ENCODE measurements around the gene ICA1.

Gene ICA1

DNA sequence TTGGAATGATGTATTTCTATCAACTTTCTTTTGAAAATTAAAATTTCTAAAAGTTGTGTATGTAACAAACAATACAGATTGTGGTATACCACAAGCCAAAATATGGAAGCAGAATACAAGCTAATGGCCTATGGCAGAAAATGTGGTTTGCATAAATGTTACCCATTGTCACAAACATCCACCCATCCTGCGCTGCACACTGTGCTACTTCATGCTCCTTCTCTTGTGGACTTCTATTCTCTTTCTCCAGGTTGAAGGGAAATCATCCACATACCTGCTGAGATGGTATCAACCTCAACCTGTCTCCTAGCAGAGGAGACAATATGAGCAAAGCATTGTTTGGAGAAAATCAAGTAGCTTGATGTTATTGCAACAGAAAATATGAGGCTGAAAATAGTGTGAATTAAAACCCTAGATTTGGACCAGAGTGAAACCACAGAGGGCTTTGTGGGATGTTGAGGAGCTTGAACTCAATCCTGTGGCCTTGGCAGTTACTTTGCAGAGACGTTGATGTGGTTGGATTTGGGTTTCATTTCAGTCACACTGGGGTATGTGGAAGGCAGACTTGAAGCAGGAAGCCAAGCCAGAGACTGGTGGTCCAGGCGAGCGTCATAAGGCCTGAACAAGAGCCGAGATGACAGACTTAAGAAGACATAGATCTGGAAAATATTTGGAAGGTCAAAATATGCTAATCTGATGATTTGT is 63.8 kb downstream of the ICA1 start:
- no peak for ATAC-seq

DNA sequence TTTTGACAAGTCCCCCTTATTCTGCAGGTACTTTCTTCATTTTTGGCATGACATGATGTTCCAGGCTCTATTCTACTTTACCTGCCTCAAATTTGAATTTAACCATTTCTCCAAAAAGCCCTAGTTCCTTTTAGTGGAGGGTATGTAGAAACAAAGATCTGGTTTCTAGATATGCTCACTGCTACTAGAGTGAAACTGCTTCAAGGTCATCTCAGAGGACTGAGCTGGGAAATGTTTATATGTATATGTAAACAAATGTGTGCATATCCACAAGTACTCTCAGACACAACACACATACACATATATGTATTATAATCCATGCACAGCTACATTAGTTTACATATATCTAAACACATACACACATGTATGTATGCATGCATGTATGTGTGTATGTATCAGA is 69.1 kb downstream of the ICA1 start:
- no peak for ATAC-seq

DNA sequence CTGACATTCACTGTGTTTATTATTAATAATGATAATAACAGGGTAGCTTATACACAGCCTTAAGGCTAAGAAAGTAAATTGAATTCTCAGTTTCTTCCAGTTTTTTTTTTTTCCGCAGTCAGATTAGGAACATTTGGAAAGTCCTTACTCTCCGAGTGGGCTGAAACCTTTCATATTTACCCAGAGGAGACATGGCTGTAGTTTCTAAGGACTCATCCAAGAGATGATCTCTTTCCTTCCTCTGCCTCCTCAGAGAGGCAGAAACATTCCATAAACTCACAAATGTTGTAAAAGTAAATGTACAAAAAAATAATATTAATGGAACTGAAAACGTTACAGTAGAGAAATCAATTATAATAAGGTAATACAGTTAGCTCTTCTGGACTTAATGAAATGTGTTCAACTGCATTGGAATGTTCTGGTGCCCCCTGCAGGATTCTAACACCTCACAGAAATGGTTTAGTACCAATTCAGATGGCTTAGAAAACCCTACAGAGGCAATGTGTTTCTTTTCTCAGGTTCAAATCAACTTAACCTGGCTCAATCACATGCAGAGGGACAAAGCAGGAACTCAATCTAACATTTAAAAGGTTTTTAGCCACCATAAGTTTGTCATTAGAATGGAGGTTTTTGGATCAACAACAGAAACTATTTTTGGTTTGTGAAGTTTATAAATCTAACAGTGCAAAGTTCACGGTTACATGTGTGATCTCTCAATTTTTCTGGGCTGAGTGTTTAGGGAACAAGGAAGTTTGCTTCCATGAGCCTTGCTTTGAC is 71.7 kb downstream of the ICA1 start:
- peak; percentile 56 to 77 for ATAC-seq

DNA sequence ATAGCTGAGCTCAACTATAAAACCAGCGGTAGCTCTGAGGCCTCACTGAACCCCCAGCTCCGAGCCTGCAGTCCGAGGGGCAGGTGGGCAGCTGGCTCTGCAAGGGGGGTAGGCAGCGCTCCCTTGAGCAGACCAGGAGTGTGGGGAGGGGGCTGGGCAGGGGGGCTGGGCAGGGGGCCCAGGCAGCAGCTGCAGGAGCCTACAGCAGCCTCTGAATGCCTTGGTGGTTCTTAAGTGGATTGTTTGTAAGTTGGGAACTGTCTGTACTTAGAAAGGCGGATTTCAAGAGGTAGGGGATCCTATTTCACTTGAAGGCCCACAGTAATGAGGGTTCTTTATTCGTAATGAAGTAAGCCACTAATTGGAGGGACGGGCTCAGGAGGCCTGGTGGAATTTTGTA is 72.3 kb downstream of the ICA1 start:
- no peak for ATAC-seq

DNA sequence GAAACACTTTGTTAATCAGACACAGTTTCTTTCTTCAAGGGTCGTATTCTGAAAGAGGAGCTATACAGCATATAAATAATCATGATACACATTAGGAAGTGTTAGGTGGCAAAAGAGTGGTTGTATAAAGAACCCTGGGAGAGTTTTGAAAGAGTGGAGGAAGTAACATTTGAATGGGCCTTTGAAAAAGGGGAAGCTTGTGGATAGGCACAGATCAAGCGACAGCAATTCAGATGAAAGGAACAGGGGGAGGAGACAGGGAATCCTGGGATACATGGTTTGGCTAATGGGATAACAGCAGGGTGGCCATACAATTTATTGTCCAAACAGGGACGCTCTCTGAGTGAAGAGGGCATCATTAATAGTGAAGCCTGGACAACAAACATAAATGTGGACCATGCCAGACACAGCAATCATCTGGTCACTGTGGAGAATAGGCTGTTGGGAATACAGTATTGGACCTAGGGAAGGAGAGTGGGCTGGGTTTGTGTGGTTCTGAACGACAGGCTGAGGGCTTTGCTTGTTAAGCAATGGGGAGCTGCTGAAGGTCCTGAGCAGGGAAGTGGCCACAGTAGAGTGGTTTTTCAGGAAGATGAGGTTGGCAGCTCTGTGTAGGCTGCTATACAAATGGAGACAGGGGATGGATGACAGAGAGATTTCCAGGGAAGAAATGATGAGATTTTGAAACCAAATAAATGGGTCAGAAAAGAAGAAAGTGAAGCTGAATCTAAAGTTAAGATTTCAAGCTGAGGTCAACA is 75.9 kb downstream of the ICA1 start:
- no peak for ATAC-seq

DNA sequence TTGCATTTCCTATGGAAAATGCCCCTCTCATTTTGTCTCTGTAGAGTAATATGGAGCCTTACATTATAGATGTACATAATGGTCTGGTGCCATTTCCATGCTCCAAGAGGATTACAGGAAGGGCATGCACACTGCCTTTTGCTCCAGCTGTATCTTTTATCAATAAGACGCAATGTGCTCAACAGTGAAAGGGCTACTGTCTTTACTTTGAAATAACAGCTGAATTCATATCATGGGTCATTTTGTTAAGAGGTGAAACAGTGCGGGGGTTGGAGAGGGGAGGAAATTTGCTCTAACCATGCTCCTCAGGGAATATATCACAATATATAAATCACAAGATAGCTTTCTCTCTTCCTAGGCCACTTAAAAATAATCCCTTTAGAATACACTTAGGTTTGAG is 77.7 kb downstream of the ICA1 start:
- ATAC-seq, result no peak

DNA sequence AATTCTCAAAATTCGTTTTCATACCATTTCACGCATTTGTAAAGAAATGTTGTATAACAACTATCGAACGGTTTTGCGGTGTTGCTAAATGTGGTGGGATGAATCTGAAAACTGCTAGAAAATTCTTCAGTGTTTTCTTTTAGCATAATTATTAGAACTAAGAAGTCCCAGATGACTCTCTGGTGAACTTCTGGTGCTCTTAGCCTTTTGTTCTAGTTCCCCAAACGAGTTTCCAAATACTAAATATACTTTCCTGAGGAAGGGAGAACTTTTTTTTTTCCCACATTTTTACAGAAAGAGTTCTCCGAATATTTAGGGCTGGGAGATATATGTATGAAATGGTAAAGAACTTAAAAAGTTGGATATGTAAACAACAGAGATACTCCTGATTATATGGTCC is 82.5 kb downstream of the ICA1 start:
- no peak for ATAC-seq

DNA sequence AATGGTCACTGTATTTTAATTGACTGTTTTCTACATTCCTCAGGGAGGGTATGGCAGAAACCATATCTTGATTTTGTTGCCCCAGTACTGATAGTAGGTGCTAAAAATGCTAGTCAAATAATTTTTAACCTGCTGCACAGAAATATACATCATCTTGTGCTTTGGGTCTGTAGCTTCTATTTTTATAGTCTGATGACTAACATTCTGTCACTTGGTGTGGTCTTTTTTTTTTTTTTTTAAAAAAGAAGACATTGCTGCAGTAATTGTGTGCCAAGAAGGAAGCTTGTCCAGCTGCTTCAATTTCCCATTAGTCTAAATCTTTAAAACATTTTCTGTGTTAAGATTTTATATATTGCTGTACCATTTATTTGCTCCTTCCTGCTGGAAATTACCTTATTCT is 83.6 kb downstream of the ICA1 start:
- ATAC-seq, result no peak

DNA sequence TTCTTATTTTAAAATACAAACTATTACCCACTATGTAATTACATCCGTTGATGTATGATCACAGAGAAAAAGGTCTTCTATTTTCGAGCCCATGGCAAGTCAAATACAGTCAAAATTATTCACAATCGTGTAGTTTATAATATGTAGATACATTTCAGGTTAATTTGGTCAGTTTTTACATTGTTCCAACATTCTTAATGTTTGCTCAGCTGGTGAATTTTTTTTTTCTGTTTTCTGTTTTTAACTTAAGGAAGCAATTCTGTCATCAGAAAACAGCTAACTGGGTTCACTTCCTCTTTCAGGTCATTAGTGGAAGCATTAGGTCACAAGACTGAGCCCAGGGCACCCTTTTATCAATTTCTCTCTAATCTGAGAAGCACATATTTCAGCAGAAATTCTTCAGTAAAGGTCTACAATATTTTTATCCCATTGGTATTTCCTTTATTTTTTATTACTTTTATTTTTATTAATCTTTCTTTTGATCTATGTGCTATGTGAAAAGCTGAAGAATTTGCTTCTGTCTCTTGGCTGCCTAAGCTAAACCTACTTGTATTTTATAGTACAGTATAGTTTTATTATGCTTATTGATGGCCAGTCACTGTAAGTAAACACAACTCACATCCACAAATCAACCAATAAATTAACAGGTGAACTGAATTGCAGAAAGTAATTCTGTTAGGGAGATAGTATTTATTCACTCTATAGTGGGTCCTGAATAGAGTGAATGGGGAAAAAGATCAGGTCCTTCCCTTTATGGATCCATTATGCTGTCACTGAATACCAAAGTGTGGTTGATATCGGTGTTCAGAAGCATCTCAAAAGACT is 84.6 kb downstream of the ICA1 start:
- ATAC-seq, result peak in 1 of 2 donors; percentile 15

DNA sequence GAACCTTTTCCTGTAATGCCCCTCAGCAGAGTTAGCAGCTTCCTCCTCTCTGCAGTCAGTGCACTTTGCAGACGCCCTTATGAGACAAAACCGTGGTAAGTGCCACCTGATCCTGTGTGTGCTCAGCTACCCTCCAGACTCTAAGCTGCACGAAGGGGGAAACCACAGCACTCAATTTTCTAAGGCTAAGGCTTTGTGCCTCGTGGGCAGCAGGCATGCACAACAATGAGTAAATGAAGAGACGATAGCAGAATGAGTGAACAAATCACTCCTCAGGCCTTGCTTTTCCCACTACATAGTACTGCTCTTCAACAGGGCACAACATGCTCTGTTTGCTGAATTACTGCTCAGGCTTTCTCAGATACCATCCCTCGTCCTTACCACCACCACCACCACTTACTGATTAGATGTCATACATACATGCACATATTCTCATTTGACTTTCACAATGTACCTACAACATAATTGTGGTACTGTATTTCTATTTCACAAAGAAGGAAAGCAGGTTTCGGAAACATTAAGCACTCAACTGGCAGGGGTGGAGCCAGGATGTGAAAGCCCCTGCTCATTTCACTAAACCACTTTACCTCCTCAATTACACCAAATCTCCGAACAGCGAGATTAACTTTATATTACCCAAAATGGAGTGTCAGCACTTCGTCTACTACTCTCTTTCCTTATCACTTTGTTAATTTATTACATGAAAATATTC is 85.4 kb downstream of the ICA1 start:
- peak; percentile 84 to 88 for ATAC-seq

DNA sequence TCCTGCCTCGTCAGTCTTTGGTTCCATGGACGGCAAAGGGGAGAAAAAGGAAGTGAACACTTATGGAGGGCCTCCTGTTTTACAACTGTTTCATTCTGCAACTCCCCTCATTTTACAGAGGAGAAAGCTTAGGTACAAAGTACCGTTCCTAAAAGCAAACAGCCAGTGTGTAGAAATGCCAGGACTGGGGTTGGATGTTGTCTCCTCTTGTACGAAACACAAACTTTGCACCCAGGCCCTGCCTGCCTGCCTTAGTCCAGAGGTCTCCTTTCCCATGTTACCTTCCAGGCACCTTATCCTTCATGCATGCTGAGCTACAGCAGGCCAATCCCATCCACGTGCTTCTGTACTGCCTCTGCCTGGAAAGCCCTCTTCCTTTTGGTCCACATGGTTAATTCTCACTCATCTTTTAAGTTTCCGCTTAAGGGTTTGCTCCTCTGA is 86.0 kb downstream of the ICA1 start:
- ATAC-seq, result no peak

DNA sequence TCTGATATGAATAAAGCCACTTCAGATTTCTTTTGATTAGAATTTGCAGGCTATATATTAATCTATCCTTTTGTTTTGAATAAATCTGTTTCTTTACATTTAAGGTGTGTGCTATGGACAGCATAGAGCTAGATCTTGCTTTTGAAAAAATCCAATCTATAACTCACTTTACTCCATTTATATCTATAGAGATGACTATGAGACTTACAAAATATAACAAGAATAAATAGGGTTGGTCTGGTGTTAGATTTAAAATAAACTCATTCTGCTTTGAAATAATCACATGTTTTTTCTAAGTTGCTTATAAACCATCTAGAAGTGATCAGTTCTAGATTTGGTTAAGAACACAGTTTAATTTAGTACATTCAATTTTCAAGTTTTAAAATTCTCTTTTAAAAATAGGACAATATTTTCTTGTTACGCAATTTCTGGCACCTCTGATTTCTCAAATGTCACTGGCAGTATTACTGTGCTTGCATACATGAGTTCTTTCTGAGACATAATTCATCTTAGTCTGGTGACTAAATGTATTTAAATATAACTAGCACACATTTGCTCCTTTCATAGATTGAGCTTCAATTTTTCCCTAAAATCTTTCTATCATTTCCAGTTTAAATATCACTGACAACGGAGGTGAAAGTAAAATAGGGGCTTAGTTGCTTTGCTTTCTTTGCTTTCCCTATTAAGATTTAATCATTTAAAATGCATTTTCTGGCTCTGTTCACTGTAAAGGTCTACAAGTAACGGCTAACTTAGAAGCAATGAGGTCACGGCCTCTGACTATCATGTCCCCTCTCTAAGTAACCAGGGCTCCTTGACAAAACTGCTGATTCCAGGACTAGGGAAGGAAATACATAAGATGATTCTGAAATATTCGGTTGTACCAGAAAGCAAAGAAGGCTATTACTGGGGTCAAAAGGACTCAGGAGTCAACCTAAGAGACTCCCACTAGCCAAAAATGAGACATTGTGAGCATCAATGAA is 89.3 kb downstream of the ICA1 start:
- no peak for ATAC-seq

DNA sequence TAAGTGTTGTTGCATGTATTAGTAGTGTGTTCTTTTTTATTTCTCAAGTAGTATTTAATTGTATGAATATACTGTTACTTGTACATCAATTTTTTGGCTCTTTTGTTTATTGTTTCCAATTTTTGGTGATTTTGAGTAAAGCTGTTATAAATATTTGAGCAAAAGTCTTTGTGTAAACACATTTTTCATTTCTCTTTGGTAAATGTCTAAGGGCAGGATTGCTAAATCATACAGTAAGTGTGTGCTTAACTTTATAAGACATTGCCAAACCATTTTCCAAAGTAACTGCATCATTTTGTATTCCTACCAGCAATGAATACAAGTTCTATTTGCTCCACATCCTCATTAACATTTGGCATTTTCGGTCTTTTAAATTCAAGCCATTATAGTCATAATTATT is 92.8 kb downstream of the ICA1 start:
- no peak for ATAC-seq

DNA sequence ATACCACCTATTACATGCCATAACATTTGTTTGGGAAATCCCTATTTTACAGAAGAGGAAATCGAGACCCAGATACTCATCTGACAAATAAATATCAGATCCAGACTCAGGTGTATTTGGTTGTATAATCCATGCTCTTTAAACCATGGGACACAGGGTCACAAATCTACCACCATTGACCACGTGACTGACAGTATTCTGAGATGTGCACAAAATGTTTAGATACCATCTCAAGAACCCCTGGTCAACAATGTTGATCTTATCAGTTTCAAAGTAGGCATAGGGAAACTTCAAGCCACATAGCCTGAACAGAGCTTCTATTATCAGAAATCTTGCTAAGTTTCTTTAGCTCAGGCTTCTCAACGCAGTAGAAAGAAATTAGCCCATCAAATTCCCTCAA is 93.6 kb downstream of the ICA1 start:
- ATAC-seq, result no peak

DNA sequence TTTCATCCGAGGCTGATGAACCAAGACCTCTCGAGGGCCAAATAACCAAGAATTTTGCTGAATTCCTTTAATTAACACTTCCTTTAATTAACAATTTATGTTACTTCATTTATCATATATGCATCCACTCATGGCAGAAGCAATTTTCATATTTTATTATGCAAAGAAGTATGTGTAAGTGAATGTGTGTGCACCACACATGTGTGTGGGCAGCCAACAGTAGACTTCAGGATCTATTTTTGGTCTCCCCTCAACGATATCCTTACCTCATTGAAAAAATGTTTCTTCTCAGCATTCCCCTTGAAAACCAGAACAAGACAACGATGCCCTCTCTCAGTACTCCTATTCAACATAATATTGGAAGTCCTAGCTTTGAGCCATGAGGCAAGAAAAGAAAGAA is 96.8 kb downstream of the ICA1 start:
- ATAC-seq, result no peak

DNA sequence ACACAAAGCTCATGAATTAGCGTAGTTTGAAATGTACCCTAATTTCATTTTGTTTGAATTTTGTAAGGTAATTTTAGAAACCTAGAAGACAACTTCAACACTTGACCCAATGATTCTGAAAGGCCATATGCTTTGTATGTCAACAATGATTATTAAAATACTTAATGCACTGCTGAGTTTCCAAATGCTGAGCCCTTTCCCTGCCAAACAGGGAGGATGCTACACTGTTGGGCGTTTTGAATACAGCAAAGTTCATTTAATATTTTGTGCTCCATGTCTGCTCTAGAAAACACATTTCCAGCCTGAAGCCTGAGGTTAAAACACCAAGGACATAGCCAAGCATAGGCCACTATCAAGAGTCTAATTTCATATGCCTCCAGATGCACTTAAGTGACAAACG is 99.8 kb downstream of the ICA1 start:
- ATAC-seq, result no peak

DNA sequence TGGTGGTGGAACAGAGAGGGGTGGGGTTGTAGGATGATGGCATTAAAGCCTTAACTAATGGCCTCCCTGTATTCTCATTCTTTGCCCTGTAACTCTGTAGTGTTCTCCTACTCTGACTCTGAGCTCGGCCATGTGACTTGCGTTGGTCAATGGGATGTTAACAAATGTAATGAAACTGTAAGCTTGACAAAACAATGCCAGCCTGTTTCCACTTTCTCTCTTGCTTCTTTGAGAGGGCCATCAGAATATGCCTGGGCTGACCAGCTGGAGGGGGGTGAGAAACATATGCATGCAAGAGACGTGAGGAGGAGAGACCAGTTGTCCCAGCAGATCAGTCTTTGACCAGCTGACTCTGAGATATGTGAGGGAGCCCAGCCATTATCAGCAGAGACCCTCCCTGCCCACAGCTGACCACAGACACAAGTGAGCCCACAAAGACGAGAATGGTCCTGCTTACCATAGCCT is 100.6 kb downstream of the ICA1 start:
- ATAC-seq, result no peak

DNA sequence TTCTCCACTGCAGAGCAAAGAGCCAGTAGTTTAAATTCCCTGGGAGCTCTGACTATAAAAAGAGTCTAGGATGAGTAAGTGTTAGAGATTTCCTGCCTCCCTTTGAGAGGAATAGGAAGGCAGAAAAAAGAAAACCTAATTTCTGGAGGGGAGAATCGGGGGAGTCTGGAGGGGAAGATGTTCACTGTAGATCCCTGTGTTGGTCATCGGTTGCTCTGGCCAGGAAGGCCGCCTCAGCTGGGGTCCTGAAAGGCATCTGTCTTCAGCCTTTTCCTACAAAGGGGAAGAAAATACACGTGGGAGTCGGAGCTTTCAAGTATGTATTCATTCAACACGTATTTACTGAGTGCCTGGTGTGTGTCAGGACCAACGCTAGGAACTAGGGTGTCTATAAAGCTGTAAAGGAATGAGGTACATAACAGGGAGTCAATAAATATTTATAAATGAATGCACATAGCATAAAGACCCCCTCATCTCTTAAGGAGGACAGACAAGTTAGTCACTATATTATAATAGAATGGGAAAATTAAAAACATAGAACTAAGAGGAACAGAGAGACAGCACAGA is 101.1 kb downstream of the ICA1 start:
- no peak for ATAC-seq

DNA sequence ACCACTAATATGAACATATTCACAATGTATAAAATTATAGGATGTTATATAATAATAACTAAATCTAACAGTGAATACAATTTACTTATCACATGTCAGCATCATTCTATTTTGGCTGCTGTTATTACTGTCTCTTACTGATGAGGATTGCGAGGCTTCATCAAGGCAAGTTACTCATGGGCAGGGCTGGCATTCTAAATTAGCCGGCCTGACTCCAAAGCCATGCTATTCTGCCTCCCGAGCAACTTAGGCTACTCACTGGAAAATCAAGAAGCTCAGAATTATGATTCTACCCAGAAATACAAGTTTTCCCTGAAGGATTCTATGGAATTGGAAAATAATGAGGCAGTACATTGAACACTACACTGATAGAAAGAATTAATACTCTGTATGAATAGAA is 101.7 kb downstream of the ICA1 start:
- no peak for ATAC-seq

DNA sequence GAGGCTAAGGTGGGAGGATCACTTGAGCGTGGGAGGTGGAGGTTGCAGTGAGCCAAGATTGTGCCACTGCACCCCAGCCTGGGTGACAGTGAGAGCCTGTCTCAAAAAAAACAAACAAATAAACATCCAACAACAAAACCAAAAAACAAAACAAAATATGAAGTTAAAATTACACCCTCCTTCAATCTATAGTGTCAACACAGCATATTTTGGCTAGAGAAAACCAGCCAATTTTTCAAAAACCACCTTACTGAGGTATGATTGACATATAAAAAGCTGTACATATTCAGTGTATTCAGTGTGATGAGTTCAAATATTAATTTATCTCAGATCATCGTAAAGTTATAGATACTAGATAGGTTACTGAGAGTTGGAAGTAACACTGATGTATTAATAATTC is 102.4 kb downstream of the ICA1 start:
- no peak for ATAC-seq
